LNCaP clone FGC (cell line): ENCODE measurements around the gene ADIRF.
"Not testable (repeated sequence)": the region's sequence is repeated elsewhere in the genome, so short reads cannot be mapped to it uniquely, and the experiment has no call there.

Experiments used
- DNase-seq: peaks from one replicate; pipeline ENCODE4 v3.0.0-alpha.2; 2011; ENCODE audit warnings: low read depth
- H3K4me3 ChIP-seq: 2 replicates; pipeline ENCODE4 v1.5.1; 2011; ENCODE audit warnings: mild to moderate bottlenecking, low read depth, low read length, control low read depth
- TF ChIP-seq, protein P1 (sequence below): IDR thresholded peaks from 2 replicates; pipeline ENCODE4 v1.5.1; 2012; ENCODE audit warnings: mild to moderate bottlenecking; ENCODE audit not compliant: control insufficient read depth, insufficient read depth; ENCODE audit errors: extremely low read depth

ADIRF gene

GRCh38 chr10:86972613-86973380 lies 4.5 kb downstream of the ADIRF start:
- no peak for DNase-seq
- no peak overlapping the region for H3K4me3 ChIP-seq
- TF ChIP-seq, protein P1, sequence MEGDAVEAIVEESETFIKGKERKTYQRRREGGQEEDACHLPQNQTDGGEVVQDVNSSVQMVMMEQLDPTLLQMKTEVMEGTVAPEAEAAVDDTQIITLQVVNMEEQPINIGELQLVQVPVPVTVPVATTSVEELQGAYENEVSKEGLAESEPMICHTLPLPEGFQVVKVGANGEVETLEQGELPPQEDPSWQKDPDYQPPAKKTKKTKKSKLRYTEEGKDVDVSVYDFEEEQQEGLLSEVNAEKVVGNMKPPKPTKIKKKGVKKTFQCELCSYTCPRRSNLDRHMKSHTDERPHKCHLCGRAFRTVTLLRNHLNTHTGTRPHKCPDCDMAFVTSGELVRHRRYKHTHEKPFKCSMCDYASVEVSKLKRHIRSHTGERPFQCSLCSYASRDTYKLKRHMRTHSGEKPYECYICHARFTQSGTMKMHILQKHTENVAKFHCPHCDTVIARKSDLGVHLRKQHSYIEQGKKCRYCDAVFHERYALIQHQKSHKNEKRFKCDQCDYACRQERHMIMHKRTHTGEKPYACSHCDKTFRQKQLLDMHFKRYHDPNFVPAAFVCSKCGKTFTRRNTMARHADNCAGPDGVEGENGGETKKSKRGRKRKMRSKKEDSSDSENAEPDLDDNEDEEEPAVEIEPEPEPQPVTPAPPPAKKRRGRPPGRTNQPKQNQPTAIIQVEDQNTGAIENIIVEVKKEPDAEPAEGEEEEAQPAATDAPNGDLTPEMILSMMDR: no peak

- no peak for DNase-seq
Observed at GRCh38 chr10:86974484-86974883, 6.2 kb downstream of the ADIRF start.

DNA sequence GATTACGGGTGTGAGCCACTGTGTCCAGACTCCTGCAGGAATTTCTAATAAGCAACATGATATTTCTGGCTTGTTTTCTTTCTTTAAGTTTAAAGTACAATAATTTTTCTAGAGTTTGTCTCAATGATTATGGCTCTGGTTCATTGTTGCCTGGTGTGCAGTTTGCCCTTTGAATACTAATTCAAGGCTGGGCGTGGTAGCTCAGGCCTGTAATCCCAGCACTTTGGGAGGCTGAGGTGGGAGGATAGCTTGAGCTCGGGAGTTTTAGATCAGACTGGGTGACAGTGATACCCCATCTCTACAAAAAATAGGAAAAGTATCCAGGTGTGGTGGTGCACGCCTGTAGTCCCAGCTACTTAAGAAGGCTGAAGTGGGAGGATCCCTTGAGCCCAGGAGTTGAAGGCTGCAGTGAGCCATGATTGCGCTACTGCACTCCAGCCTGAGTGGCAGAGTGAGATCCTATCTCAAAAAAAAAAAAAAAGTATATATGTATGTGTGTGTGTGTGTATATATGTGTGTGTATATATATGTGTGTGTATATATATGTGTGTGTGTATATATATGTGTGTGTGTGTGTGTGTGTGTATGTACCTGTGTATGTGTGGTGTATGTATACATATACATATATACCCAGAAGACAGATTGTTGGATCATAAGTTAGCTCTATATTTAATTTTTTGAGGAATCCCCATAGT lies 8.2 kb downstream of the ADIRF start:
- no peak for DNase-seq
- TF ChIP-seq, protein P1: no peak
- H3K4me3 ChIP-seq: no peak overlapping the region

More at GRCh38 chr10:86974484-86974883, 6.2 kb downstream of the ADIRF start:
- H3K4me3 ChIP-seq: no peak overlapping the region
- TF ChIP-seq, protein P1: no peak

GRCh38 chr10:86978457-86978856 lies 10.2 kb downstream of the ADIRF start:
- H3K4me3 ChIP-seq, DNase-seq: not testable (repeated sequence)

GRCh38 chr10:86979296-86979818 lies 11.1 kb downstream of the ADIRF start:
- no peak overlapping the region for H3K4me3 ChIP-seq
- TF ChIP-seq, protein P1: no peak
- DNase-seq: no peak

DNA sequence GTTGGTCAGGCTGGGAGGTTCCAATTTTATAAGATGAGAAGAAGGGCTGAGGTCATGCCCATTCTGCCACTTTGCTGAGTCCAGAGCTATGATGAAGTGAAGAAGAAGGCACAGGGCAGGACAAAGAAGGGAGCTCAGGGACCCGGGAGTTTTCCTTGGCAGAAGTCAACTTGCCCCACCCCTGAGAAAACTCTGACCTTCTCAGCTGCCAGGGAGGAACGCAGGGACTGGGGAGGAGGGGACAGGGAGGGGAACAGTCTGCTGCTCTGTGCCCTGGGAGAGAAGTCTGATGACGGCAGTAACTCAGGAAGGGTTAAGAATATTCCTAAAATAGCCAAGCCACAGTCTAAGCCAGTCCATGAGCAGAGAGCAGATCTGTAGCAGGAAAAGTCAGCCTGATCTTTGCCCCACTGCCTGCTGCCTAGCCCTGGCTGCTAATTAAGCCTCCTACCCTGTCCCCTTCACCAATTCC lies 11.7 kb downstream of the ADIRF start:
- no peak for DNase-seq
- H3K4me3 ChIP-seq: no peak overlapping the region
- TF ChIP-seq, protein P1: no peak

- not testable (repeated sequence) for H3K4me3 ChIP-seq, DNase-seq
Observed at GRCh38 chr10:86981020-86981419, 12.7 kb downstream of the ADIRF start.
